ENCODE data around the gene WIPI1. TPM values are rescaled to one million over a fixed set of nuclear protein-coding genes. Genes with fewer than 3 reads are reported as not detected.

WIPI1 gene
- total RNA-seq, 1 experiment from 2014 or later = 29.3 TPM

- TF ChIP-seq CDX4 (CRISPR knock-in tag; IDR thresholded peaks at IDR 0.05; ENCODE audit: borderline replicate concordance) = no peak
- no peak for TF ChIP-seq CBFB (CRISPR knock-in tag; IDR thresholded peaks at IDR 0.05; ENCODE audit: low read depth)
- no peak for TF ChIP-seq ATF1 (CRISPR knock-in tag; IDR thresholded peaks at IDR 0.05)
- TF ChIP-seq ERG (CRISPR knock-in tag; IDR thresholded peaks at IDR 0.05) = no peak
- TF ChIP-seq JUN (CRISPR knock-in tag; IDR thresholded peaks at IDR 0.05) = no peak
- TF ChIP-seq NR3C1 (CRISPR knock-in tag; conservative IDR thresholded peaks at IDR 0.05; ENCODE audit: low read depth) = no peak
- no peak for TF ChIP-seq ZNF317 (CRISPR knock-in tag; IDR thresholded peaks at IDR 0.05; ENCODE audit: borderline replicate concordance, low read depth)
- no peak for TF ChIP-seq PRDM15 (CRISPR knock-in tag; IDR thresholded peaks at IDR 0.05)
- no peak for TF ChIP-seq MYBL2 (CRISPR knock-in tag; IDR thresholded peaks at IDR 0.05)
- no peak for TF ChIP-seq ZNF281 (CRISPR knock-in tag; IDR thresholded peaks at IDR 0.05)
Measured at GRCh38 chr17:68399638-68400403, 57.5 kb downstream of the WIPI1 start (continued).

- Mint-ChIP-seq H3K36me3 (peaks cover 6% of the 10 kb centered on the region), H3K9me3 (peaks cover 5% of the 10 kb centered on the region; the same call in 1 of the 2 replicates), H3K4me3 (no peak overlapping the region), H3K27ac (no peak overlapping the region), H3K27me3 (ENCODE audit: low read depth) (no peaks in the 10 kb centered on the region; the same call in 1 of the 2 replicates), H3K4me1 (peaks cover 28% of the 10 kb centered on the region)
- DNase-seq (ENCODE audit: low spot score) = peak; percentile 75
- peak; percentile 93 for ATAC-seq
- ChIA-PET CTCF (interaction anchor here (0.5 to 2.3 kb wide), 67 partner anchors 8 to 379 kb away, joined by 3 to 35 read pairs (median 5); partner anchors contain the start of genes AMZ2 and WIPI1), POLR2A (interaction anchor here (1.1 to 1.5 kb wide), 3 partner anchors 17 to 107 kb away, joined by 3 to 9 read pairs (median 3); partner anchors contain the start of gene ARSG)
- TF ChIP-seq MYBL2 (CRISPR knock-in tag; IDR thresholded peaks at IDR 0.05) (no peak), TP53 (CRISPR knock-in tag; IDR thresholded peaks at IDR 0.05) (no peak), GABPB1 (CRISPR knock-in tag; IDR thresholded peaks at IDR 0.05) (peak; percentile 86), NFYB (CRISPR knock-in tag; conservative IDR thresholded peaks at IDR 0.05; ENCODE audit: low read depth) (no peak), CBFB (CRISPR knock-in tag; IDR thresholded peaks at IDR 0.05; ENCODE audit: low read depth) (no peak), NR3C1 (CRISPR knock-in tag; conservative IDR thresholded peaks at IDR 0.05; ENCODE audit: low read depth) (no peak), ARID4B (CRISPR knock-in tag; IDR thresholded peaks at IDR 0.05; ENCODE audit: borderline replicate concordance) (0 out of 2 replicates have a peak, but pooled peaks have one; percentile 32), CTCF (IDR thresholded peaks at IDR 0.05) (peak; percentile 29; the same call in 1 of the 2 replicates), ZBTB21 (CRISPR knock-in tag; IDR thresholded peaks at IDR 0.05; ENCODE audit: borderline replicate concordance) (0 out of 2 replicates have a peak, but pooled peaks have one; percentile 6)
Measured at GRCh38 chr17:68398691-68399637, 58.3 kb downstream of the WIPI1 start.

All from WTC11 (cell line).